ENCODE measurements around the gene LENG8. TPM values are rescaled to one million over a fixed set of nuclear protein-coding genes. Genes with fewer than 3 reads are reported as not detected.

Gene LENG8
- total and polyA plus RNA-seq, 4 donors, result 6.9 to 46.7 (median 18.7) TPM

DNA sequence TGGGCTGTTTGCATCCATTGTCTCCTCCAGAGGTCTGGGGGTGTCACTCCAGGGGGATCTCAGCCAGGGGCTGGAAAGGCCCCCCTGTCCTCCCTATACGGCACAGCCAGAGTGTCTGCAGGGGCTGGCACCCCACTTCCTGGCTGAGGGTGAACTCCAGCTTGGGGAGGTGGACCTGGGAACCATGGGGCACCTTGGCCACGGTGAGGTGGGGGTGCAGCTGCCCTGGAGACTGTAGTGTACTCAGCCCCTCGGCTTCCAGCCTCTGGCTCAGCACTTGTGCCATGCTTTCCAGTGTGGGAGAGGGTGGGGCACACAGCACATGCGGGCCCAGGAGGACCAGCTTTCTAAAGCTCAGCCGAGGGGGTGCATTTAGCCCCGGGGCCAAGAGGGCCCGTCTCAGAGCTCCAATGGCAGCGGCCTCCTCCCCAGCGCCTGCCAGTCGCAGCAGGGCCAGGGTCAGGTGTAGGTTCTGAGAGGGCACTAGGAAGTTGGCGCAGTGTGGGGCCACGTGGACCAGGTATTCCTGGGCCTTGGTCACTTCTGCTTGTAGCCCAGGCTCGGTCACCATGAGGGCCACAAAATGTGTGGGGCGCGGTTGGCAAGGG is 13.2 kb downstream of the LENG8 start (continued):
- TF ChIP-seq REST (IDR thresholded peaks at IDR 0.05), result no peak

DNA sequence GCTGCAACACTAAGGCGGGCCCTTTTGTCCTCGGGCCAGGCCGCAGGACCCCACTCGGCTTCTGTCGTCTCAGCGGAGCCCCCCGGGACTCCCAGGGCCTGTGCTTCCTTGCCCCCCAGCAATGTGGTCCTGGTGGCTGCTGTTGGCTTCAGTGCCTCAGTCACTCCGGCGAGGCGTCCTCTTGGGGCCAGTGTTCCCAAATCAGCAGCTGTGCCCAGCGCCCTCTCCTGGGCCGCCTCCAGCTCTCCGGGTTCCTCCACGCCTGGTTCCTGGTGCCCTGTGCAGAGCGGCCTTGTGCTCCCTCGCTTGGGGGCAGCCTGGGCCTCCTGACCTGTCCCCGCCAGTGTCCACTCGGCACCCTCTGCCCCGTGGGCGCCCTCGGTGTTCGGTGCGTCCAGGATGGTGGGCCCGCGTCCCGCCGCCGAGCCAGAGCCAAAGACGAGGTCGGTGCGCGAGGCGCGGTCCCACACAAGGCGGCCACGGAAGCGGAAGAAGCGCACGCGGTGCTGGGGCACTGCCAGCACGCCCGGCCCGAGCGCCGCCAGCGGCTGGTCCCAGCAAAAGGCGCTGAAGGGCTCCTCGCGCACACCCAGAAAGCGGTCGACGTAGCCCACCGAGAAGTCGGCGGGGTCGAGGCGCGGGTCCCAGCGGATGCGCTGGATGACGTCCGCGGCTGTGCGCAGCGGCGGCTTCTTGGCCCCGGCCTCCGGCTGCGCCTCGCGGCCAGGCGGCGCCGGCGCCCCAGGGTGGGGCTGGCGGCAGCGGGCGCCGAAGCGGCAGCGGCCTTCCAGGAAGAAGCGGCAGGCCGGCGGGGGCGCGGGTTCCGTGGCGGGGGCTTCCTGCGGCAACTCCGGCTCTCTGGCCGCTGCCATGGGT is 13.9 kb downstream of the LENG8 start:
- Histone ChIP-seq H3K36me3 (ENCODE audit: control insufficient read depth in 4 of 4, insufficient read depth in 3 of 4, low read depth in 1 of 4, low read length in 3 of 4) (peaks cover 12 to 38% (median 27%) of the 10 kb centered on the region in 4 donors), H3K4me3 (ENCODE audit: low read depth in 1 of 3, low read length in 3 of 3) (peak overlapping the region; percentile 59 to 79 (median 76)), H3K27me3 (ENCODE audit: control insufficient read depth in 4 of 4, insufficient read depth in 4 of 4, low read length in 3 of 4) (no peaks in the 10 kb centered on the region), H3K9ac (ENCODE audit: low read depth in 1 of 2, low read length in 2 of 2) (peak overlapping the region in 1 of 2 donors; percentile 71), H3K4me1 (ENCODE audit: control insufficient read depth in 4 of 4, insufficient read depth in 4 of 4, low read length in 3 of 4) (peaks cover 8 to 26% (median 17%) of the 10 kb centered on the region in 4 donors), H3K9me3 (ENCODE audit: control insufficient read depth in 4 of 4, low read length in 3 of 4) (no peaks in the 10 kb centered on the region), H3K27ac (ENCODE audit: low read depth in 1 of 2, low read length in 2 of 2) (peak overlapping the region; percentile 90 to 95)
- 7% methylated on average over 91 of the region's 91 CpGs for WGBS
- no peak for TF ChIP-seq YY1 (IDR thresholded peaks at IDR 0.05)
- TF ChIP-seq GABPA (IDR thresholded peaks at IDR 0.05 in 1 of 2, conservative IDR thresholded peaks at IDR 0.05 in 1 of 2), result peak in 1 of 2 donors; percentile 33
- peak; percentile 2 for TF ChIP-seq NR2F2 (IDR thresholded peaks at IDR 0.05)
- TF ChIP-seq ATF3 (IDR thresholded peaks at IDR 0.05), result no peak
- DNase-seq (ENCODE audit: low spot score), result peak; percentile 59

DNA sequence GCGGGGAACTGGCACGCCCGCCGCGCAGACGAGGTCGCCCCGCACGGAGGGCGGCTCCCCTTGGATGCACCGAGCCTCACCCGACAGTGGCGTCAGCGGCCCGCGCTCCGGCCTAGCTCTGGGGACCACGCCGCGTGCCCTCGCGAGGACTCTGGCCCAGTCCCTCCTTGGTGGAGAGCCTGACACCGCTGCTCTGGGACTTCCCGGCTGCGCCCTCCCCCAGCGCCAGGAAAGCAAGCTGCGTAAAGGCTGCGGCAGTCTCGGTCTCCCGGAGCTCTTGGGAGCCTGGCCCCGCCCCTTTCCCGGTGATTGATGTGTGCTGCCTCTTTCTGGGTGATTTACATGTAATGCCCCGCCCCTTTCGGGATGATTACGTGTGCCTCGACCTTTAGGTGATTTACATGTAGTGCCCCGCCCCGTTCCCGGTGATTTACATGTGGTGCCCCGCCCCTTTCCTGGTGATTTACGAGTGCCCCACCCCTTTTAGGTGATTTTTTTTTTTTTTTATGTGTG is 14.6 kb downstream of the LENG8 start, which contains the start of gene LENG9:
Gene LENG9 (minus strand): TSS at position 248 of the 513 bp plus-strand sequence. CDS start 252 bp downstream, outside the sequence.
- DNase-seq (ENCODE audit: low spot score), result peak; percentile 83
- TF ChIP-seq REST (IDR thresholded peaks at IDR 0.05) (peak; percentile 81), SP1 (IDR thresholded peaks at IDR 0.05) (peak; percentile 37), ATF3 (IDR thresholded peaks at IDR 0.05) (no peak), JUND (IDR thresholded peaks at IDR 0.05) (peak in 1 of 2 donors; percentile 28), EGR1 (IDR thresholded peaks at IDR 0.05; ENCODE audit: low read depth in 2 of 2) (no peak), ZBTB33 (IDR thresholded peaks at IDR 0.05) (no peak)
- Histone ChIP-seq H3K27me3 (ENCODE audit: control insufficient read depth in 4 of 4, insufficient read depth in 4 of 4, low read length in 3 of 4) (no peaks in the 10 kb centered on the region), H3K9ac (ENCODE audit: low read depth in 1 of 2, low read length in 2 of 2) (peak within 1 kb of the TSS in 1 of 2 donors; percentile 71), H3K4me3 (ENCODE audit: low read depth in 1 of 3, low read length in 3 of 3) (peak within 1 kb of the TSS; percentile 59 to 79 (median 76)), H3K9me3 (ENCODE audit: control insufficient read depth in 4 of 4, low read length in 3 of 4) (no peaks in the 10 kb centered on the region), H3K36me3 (ENCODE audit: control insufficient read depth in 4 of 4, insufficient read depth in 3 of 4, low read depth in 1 of 4, low read length in 3 of 4) (peaks cover 5 to 31% (median 21%) of the 10 kb centered on the region in 4 donors), H3K4me1 (ENCODE audit: control insufficient read depth in 4 of 4, insufficient read depth in 4 of 4, low read length in 3 of 4) (peaks cover 8 to 26% (median 17%) of the 10 kb centered on the region in 4 donors), H3K27ac (ENCODE audit: low read depth in 1 of 2, low read length in 2 of 2) (peak within 1 kb of the TSS; percentile 90 to 95)
- WGBS, result under 1% methylated on average over 41 of the region's 41 CpGs
